HG03442 (cell line): ENCODE measurements around the gene PODXL.

Source experiments
- ATAC-seq: cut with Tn5 transposase; IDR thresholded peaks from one replicate; pipeline ENCODE4 v1.9.1; 2021; ENCODE audit warnings: mild to moderate bottlenecking, moderate library complexity; ENCODE audit not compliant: unreplicated experiment

Gene PODXL

GRCh38 chr7:131556053-131556908 is at the start of gene PODXL:
TSS of gene PODXL (minus strand) at chr7:131556628. CDS start at chr7:131556359, 269 bp downstream.
- ATAC-seq, result peak; percentile 59

GRCh38 chr7:131605280-131605878 is 49.0 kb upstream of the PODXL start:
- no peak for ATAC-seq

GRCh38 chr7:131604841-131605279 is 48.4 kb upstream of the PODXL start:
- ATAC-seq, result no peak

- no peak for ATAC-seq
These were observed 47.5 kb upstream of the PODXL start for GRCh38 chr7:131603932-131604331.

GRCh38 chr7:131602994-131603372 is 46.6 kb upstream of the PODXL start:
- no peak for ATAC-seq

GRCh38 chr7:131602304-131602993 is 46.0 kb upstream of the PODXL start:
- ATAC-seq, result no peak

GRCh38 chr7:131600085-131600881 is 43.9 kb upstream of the PODXL start:
- ATAC-seq, result no peak

- ATAC-seq, result no peak
These were observed 40.4 kb upstream of the PODXL start for GRCh38 chr7:131596785-131597184.

- no peak for ATAC-seq
These were observed 39.3 kb upstream of the PODXL start for GRCh38 chr7:131595699-131596098.

GRCh38 chr7:131591687-131592319 is 35.4 kb upstream of the PODXL start:
- ATAC-seq, result no peak

GRCh38 chr7:131587315-131587923 is 31.0 kb upstream of the PODXL start:
- ATAC-seq, result no peak

- ATAC-seq, result no peak
These were observed 30.3 kb upstream of the PODXL start for GRCh38 chr7:131586759-131587158.

GRCh38 chr7:131586259-131586658 is 29.8 kb upstream of the PODXL start:
- ATAC-seq, result no peak

- ATAC-seq, result no peak
These were observed 27.0 kb upstream of the PODXL start for GRCh38 chr7:131583430-131583829.

- no peak for ATAC-seq
These were observed 25.0 kb upstream of the PODXL start for GRCh38 chr7:131581241-131582051.

- no peak for ATAC-seq
These were observed 22.2 kb upstream of the PODXL start for GRCh38 chr7:131578602-131579001.

- no peak for ATAC-seq
These were observed 18.3 kb upstream of the PODXL start for GRCh38 chr7:131574741-131575140.

GRCh38 chr7:131570401-131570800 is 14.0 kb upstream of the PODXL start:
- no peak for ATAC-seq

GRCh38 chr7:131568970-131569369 is 12.5 kb upstream of the PODXL start:
- no peak for ATAC-seq
